T-cell (primary cell): ENCODE data around the gene PHF12. TPM values are rescaled to one million over a fixed set of nuclear protein-coding genes. Genes with fewer than 3 reads are reported as not detected.
A peak's percentile ranks its signal among the peaks of the same experiment; 100 is the strongest.

Experiments
- ATAC-seq, 4 experiments: fragments of 200-7000 bp in 3 of 4; fragments of 150-1000 bp in 1 of 4; cut with Tn5 transposase; replicated peaks in 1 of 4; 1 replicate in 3 of 4; 2 replicates in 1 of 4; pipeline ENCODE4 v1.10.0; 2021; ENCODE audit warnings: moderate library complexity in 3 of 4, mild to moderate bottlenecking in 2 of 4, moderate number of reproducible peaks in 1 of 4
- CTCF ChIA-PET, 2 donors: fragments of 300-600 bp; sonication (Branson Sonifier 250); formaldehyde crosslinking; loops; one replicate each; lab custom pipeline; 2022; ENCODE audit warnings: antibody characterized with exemption in 2 of 2; lab: Charles Lee
- POLR2A ChIA-PET, 2 donors: fragments of 300-600 bp; sonication (Branson Sonifier 250); formaldehyde crosslinking; loops; one replicate each; lab custom pipeline; 2022; ENCODE audit warnings: antibody characterized with exemption in 2 of 2; lab: Charles Lee
- DNase-seq, 35 experiments: peaks; one replicate each; pipeline versions ENCODE4 v3.0.0 to v3.0.0-alpha.2; 2013 to 2023
- H3K27ac ChIP-seq: one replicate; pipeline ENCODE4 v1.5.1; 2013; ENCODE audit warnings: low read length
- H3K27me3 ChIP-seq, 2 experiments: replicated peaks in 1 of 2; 1 replicate in 1 of 2; 2 replicates in 1 of 2; pipeline versions ENCODE4 v1.6.1 to v1.7.0; 2013; ENCODE audit warnings: low read length in 1 of 2, mixed read lengths in 1 of 2; ENCODE audit not compliant: control insufficient read depth in 2 of 2, insufficient read depth in 2 of 2; ENCODE audit errors: extremely low read depth in 1 of 2
- H3K36me3 ChIP-seq, 2 donors: 1 replicate in 1 of 2; 2 replicates in 1 of 2; pipeline versions ENCODE4 v1.6.1 to v1.7.0; 2013; ENCODE audit warnings: low read length in 1 of 2; ENCODE audit not compliant: control insufficient read depth in 2 of 2, insufficient read depth in 1 of 2; ENCODE audit errors: extremely low read depth in 1 of 2
- H3K4me1 ChIP-seq, 2 experiments: 1 replicate in 1 of 2; 2 replicates in 1 of 2; pipeline versions ENCODE4 v1.6.1 to v1.7.0; 2013; ENCODE audit warnings: low read length in 2 of 2, mixed read lengths in 1 of 2; ENCODE audit not compliant: insufficient read depth in 2 of 2, control insufficient read depth in 1 of 2; ENCODE audit errors: extremely low read depth in 1 of 2
- H3K4me3 ChIP-seq, 2 donors: 1 replicate in 1 of 2; 2 replicates in 1 of 2; pipeline versions ENCODE4 v1.5.1 to v1.7.0; 2013; ENCODE audit warnings: mild to moderate bottlenecking in 2 of 2, low read length in 1 of 2, moderate library complexity in 1 of 2; ENCODE audit not compliant: control insufficient read depth in 1 of 2; ENCODE audit errors: extremely low read depth in 1 of 2
- H3K9me3 ChIP-seq: 2 replicates; pipeline ENCODE4 v1.7.0; 2013
- H3K27ac Mint-ChIP-seq, 2 donors: one replicate each; pipeline ENCODE4 v1.8.0; 2020 to 2021; ENCODE audit warnings: mild to moderate bottlenecking in 2 of 2, mixed read lengths in 2 of 2
- H3K27me3 Mint-ChIP-seq, 2 donors: one replicate each; pipeline ENCODE4 v1.8.0; 2021 to 2022; ENCODE audit warnings: mixed read lengths in 2 of 2
- H3K36me3 Mint-ChIP-seq: one replicate; pipeline ENCODE4 v1.8.0; 2021; ENCODE audit warnings: mixed read lengths
- H3K4me1 Mint-ChIP-seq, 3 donors: one replicate each; pipeline ENCODE4 v1.8.0; 2020 to 2022; ENCODE audit warnings: mixed read lengths in 3 of 3, mild to moderate bottlenecking in 1 of 3
- H3K4me3 Mint-ChIP-seq, 3 donors: one replicate each; pipeline ENCODE4 v1.8.0; 2020 to 2022; ENCODE audit warnings: mild to moderate bottlenecking in 3 of 3, mixed read lengths in 3 of 3, moderate library complexity in 3 of 3
- H3K9me3 Mint-ChIP-seq, 3 donors: one replicate each; pipeline ENCODE4 v1.8.0; 2020 to 2022; ENCODE audit warnings: mixed read lengths in 3 of 3
- WGBS: methylation state at CpG from one replicate; pipeline ENCODE4 v1.1.5; 2013; ENCODE audit warnings: missing lambda C conversion rate; ENCODE audit not compliant: insufficient coverage; 5-methylcytosine and 5-hydroxymethylcytosine counted together
- total RNA-seq, 35 experiments: library from RNA in 6 of 35; stranded (reverse) in 6 of 35; fragments of 120-200 nt in 1 of 35; gene quantifications; one replicate each; pipeline versions ENCODE4 v1.2.1 to v1.2.4 and lab custom pipeline; 2013 to 2026

Gene PHF12
- total RNA-seq, 5 donors from 2014 or later (not counting 1 experiment from before 2014, with no cell fraction given), result 121 to 176 (median 123) TPM

DNA sequence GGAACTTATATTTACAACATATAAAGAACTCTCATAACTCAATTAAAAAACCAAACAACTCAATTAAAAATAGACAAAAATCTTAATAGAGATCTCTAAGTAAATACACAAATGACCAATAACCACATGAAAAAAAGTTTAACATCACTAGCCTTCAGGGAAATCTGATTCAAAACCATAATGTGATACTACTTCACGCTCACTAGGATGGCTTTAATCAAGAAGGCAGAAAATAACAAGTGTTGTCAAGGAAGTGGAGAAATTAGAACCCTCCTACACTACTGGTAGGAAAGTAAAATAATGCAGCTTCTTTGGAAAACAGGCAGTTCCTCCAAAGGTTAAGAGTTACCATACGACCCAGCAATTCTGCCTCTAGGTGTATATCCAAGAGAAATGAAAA, 8.4 kb downstream of the PHF12 start:
- Histone ChIP-seq H3K4me3 (no peak overlapping the region), H3K36me3 (peaks cover 0 to 24% of the 10 kb centered on the region in 2 donors), H3K27me3 (no peaks in the 10 kb centered on the region), H3K9me3 (no peaks in the 10 kb centered on the region), H3K27ac (no peak overlapping the region), H3K4me1 (peaks cover 35 to 60% of the 10 kb centered on the region in 2 experiments)
- CTCF ChIA-PET, result interaction anchor here in 1 of 2 donors (1.8 kb wide), 1 partner anchor 179 kb away, joined by 3 read pairs; no protein-coding TSS in a partner anchor
- Mint-ChIP-seq H3K27ac (no peak overlapping the region), H3K27me3 (no peaks in the 10 kb centered on the region), H3K36me3 (peaks cover 42% of the 10 kb centered on the region), H3K4me3 (no peak overlapping the region), H3K9me3 (no peaks in the 10 kb centered on the region), H3K4me1 (peaks cover 92 to 96% (median 96%) of the 10 kb centered on the region in 3 donors)
- DNase-seq, result no peak
- no peak for ATAC-seq
- WGBS, result no CpG with 5 or more reads among the region's 2 CpGs
- POLR2A ChIA-PET, result interaction anchor here in 1 of 2 donors (0.7 to 1.1 kb wide), 2 partner anchors 9 to 13 kb away, joined by 3 to 4 read pairs; no protein-coding TSS in a partner anchor

GRCh38 chr17:28941251-28941650, 10.1 kb downstream of the PHF12 start:
- Mint-ChIP-seq H3K9me3 (no peaks in the 10 kb centered on the region), H3K27ac (no peak overlapping the region), H3K4me3 (peak overlapping the region in 1 of 3 donors; percentile 13), H3K36me3 (peaks cover 35% of the 10 kb centered on the region), H3K4me1 (peaks cover 87 to 95% (median 91%) of the 10 kb centered on the region in 3 donors), H3K27me3 (no peaks in the 10 kb centered on the region)
- Histone ChIP-seq H3K36me3 (peaks cover 0 to 30% of the 10 kb centered on the region in 2 donors), H3K9me3 (no peaks in the 10 kb centered on the region), H3K4me3 (no peak overlapping the region), H3K27ac (no peak overlapping the region), H3K4me1 (peaks cover 23 to 56% of the 10 kb centered on the region in 2 experiments), H3K27me3 (no peaks in the 10 kb centered on the region)
- POLR2A ChIA-PET, result no interaction called here
- WGBS, result no CpG with 5 or more reads among the region's 1 CpG
- no peak for DNase-seq
- ATAC-seq, result no peak
- CTCF ChIA-PET, result interaction anchor here in 1 of 2 donors (0.6 kb wide), 1 partner anchor 200 kb away, joined by 3 read pairs; no protein-coding TSS in a partner anchor

DNA sequence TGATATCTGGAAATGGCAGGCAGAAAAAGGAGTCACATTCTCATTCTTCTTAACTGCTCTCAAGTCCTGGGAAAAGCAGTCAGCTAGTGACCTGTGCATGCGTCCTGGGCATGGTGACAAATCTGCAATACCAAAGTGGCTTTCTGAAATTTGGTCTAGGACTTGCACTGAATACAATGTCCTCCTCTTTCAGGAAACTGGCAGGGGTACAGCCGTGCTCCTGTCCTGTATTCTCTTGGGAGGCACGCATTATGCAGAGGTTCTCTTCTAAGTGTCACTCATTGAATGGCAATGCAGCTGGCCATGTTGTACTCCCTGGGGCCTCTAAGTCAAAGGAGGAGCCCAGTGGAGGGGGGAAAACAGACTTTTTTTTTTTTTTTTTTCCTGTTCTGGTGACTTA, 10.6 kb downstream of the PHF12 start:
- Mint-ChIP-seq H3K27ac (peak overlapping the region; percentile 64 to 65), H3K4me1 (peaks cover 87 to 95% (median 91%) of the 10 kb centered on the region in 3 donors), H3K27me3 (no peaks in the 10 kb centered on the region), H3K9me3 (no peaks in the 10 kb centered on the region), H3K36me3 (peaks cover 31% of the 10 kb centered on the region), H3K4me3 (peak overlapping the region in 2 of 3 donors; percentile 22 to 38)
- CTCF ChIA-PET, result interaction anchor here in 1 of 2 donors (0.6 kb wide), 1 partner anchor 201 kb away, joined by 3 read pairs; no protein-coding TSS in a partner anchor
- H3K27me3 ChIP-seq, result no peaks in the 10 kb centered on the region
- no peaks in the 10 kb centered on the region for H3K9me3 ChIP-seq
- no peak for ATAC-seq
- peaks cover 0 to 34% of the 10 kb centered on the region in 2 donors for H3K36me3 ChIP-seq
- no peak for DNase-seq
- H3K4me1 ChIP-seq, result peaks cover 23 to 51% of the 10 kb centered on the region in 2 experiments
- POLR2A ChIA-PET, result no interaction called here
- H3K4me3 ChIP-seq, result no peak overlapping the region
- no peak overlapping the region for H3K27ac ChIP-seq
- WGBS, result 100% methylated on average over 1 of the region's 3 CpGs

GRCh38 chr17:28940142-28940541, 11.2 kb downstream of the PHF12 start:
- no peaks in the 10 kb centered on the region for H3K9me3 ChIP-seq
- Mint-ChIP-seq H3K27ac (peak overlapping the region; percentile 64 to 65), H3K4me1 (peaks cover 85 to 94% (median 88%) of the 10 kb centered on the region in 3 donors), H3K9me3 (no peaks in the 10 kb centered on the region), H3K4me3 (peak overlapping the region; percentile 7 to 38 (median 22)), H3K27me3 (no peaks in the 10 kb centered on the region), H3K36me3 (peaks cover 28% of the 10 kb centered on the region)
- no peak overlapping the region for H3K27ac ChIP-seq
- H3K27me3 ChIP-seq, result no peaks in the 10 kb centered on the region
- POLR2A ChIA-PET, result interaction anchor here in 1 of 2 donors (1.1 kb wide), 1 partner anchor 9 kb away, joined by 3 read pairs; no protein-coding TSS in a partner anchor
- DNase-seq (no peak), ATAC-seq (peak; percentile 45 to 71 (median 64))
- WGBS, result no CpG with 5 or more reads among the region's 3 CpGs
- H3K4me1 ChIP-seq, result peaks cover 21 to 45% of the 10 kb centered on the region in 2 experiments
- peaks cover 0 to 37% of the 10 kb centered on the region in 2 donors for H3K36me3 ChIP-seq
- H3K4me3 ChIP-seq, result no peak overlapping the region
- CTCF ChIA-PET, result interaction anchor here in 1 of 2 donors (1.1 kb wide), 1 partner anchor 36 kb away, joined by 4 read pairs; no protein-coding TSS in a partner anchor

DNA sequence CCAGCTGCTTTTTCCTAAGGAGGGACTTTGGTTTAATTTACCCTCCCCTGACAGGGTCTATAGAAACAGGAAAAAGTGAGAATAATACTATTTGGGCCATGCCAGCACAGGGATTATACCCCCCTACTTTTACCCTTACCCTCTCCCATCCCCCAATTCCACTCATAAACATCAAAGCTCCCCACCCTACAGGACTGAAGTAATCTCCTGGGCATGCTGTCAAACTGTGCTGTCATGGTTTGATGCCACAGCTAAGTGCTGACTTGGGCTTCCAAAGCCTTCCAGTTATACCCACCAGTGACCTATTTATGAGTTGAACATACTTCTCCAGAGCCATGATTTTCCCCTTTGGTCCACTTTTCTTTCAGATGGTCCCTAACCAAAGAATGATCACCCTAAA, 12.8 kb downstream of the PHF12 start:
- ATAC-seq, result no peak
- peaks cover 0 to 32% of the 10 kb centered on the region in 2 donors for H3K36me3 ChIP-seq
- POLR2A ChIA-PET, result interaction anchor here in 1 of 2 donors (0.6 to 0.7 kb wide), 2 partner anchors 11 to 283 kb away, joined by 3 read pairs; no protein-coding TSS in a partner anchor
- Mint-ChIP-seq H3K27me3 (no peaks in the 10 kb centered on the region), H3K9me3 (no peaks in the 10 kb centered on the region), H3K4me1 (peaks cover 82 to 90% (median 85%) of the 10 kb centered on the region in 3 donors), H3K4me3 (no peak overlapping the region), H3K27ac (peak overlapping the region; percentile 64 to 83), H3K36me3 (peaks cover 24% of the 10 kb centered on the region)
- CTCF ChIA-PET, result interaction anchor here in 1 of 2 donors (1.1 to 1.5 kb wide), 2 partner anchors 11 to 13 kb away, joined by 3 read pairs; no protein-coding TSS in a partner anchor
- no peak for DNase-seq
- no peaks in the 10 kb centered on the region for H3K9me3 ChIP-seq
- no peaks in the 10 kb centered on the region for H3K27me3 ChIP-seq
- H3K27ac ChIP-seq, result no peak overlapping the region
- H3K4me1 ChIP-seq, result peaks cover 18 to 37% of the 10 kb centered on the region in 2 experiments
- no peak overlapping the region for H3K4me3 ChIP-seq

DNA sequence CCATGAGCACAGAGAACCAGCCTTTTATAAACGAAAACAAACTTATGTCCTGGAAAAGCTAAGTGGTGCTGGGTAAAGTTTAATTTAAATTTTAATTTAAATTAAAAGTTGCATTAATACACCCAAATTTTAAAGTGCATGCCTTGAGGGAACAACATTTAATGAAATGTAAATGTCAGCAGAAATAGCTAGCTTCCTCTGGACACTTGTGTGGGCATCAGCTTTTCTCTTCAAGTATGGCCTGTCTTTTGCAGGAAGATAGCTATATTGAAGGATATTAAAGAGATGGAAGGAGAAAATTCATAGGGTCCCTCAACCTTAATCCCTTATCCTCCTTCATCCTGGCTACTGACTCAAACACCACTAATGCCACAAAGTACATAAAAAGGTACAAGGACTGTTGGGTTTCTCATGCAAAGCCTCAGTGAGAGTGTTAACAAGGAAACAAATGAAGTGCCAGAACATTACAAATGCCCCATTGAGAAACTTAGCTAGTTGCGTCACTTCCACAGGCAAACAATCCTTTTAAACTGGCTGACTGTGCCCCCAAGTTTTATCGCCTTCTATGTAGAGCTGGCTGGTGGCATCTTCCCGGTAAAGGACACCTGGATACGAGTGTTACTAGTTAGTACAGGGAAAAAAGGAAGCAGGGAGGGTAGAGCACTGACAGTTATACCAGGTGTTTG, 14.1 kb downstream of the PHF12 start:
- no peak for DNase-seq
- Mint-ChIP-seq H3K36me3 (peaks cover 18% of the 10 kb centered on the region), H3K27ac (peak overlapping the region in 1 of 2 donors; percentile 81), H3K9me3 (no peaks in the 10 kb centered on the region), H3K4me1 (peaks cover 75 to 92% (median 88%) of the 10 kb centered on the region in 3 donors), H3K27me3 (no peaks in the 10 kb centered on the region), H3K4me3 (no peak overlapping the region)
- Histone ChIP-seq H3K9me3 (no peaks in the 10 kb centered on the region), H3K4me1 (peaks cover 18 to 35% of the 10 kb centered on the region in 2 experiments), H3K27me3 (no peaks in the 10 kb centered on the region), H3K36me3 (peaks cover 0 to 36% of the 10 kb centered on the region in 2 donors), H3K27ac (no peak overlapping the region), H3K4me3 (no peak overlapping the region)
- no peak for ATAC-seq
- CTCF ChIA-PET, result interaction anchor here (1.0 to 2.1 kb wide), 6 partner anchors 8 to 210 kb away, joined by 3 to 6 read pairs (median 4); no protein-coding TSS in a partner anchor
- WGBS, result 91% methylated on average over 4 of the region's 5 CpGs
- POLR2A ChIA-PET, result interaction anchor here in 1 of 2 donors (0.7 kb wide), 1 partner anchor 30 kb away, joined by 3 read pairs; no protein-coding TSS in a partner anchor
